ENCODE data around the gene ULK4. TPM values are rescaled to one million over a fixed set of nuclear protein-coding genes. Genes with fewer than 3 reads are reported as not detected.
"Not testable (repeated sequence)": the region's sequence is repeated elsewhere in the genome, so short reads cannot be mapped to it uniquely, and the experiment has no call there.

Gene ULK4
- total and polyA plus RNA-seq, 10 donors: 2.0 to 33.3 (median 12.9) TPM

DNA sequence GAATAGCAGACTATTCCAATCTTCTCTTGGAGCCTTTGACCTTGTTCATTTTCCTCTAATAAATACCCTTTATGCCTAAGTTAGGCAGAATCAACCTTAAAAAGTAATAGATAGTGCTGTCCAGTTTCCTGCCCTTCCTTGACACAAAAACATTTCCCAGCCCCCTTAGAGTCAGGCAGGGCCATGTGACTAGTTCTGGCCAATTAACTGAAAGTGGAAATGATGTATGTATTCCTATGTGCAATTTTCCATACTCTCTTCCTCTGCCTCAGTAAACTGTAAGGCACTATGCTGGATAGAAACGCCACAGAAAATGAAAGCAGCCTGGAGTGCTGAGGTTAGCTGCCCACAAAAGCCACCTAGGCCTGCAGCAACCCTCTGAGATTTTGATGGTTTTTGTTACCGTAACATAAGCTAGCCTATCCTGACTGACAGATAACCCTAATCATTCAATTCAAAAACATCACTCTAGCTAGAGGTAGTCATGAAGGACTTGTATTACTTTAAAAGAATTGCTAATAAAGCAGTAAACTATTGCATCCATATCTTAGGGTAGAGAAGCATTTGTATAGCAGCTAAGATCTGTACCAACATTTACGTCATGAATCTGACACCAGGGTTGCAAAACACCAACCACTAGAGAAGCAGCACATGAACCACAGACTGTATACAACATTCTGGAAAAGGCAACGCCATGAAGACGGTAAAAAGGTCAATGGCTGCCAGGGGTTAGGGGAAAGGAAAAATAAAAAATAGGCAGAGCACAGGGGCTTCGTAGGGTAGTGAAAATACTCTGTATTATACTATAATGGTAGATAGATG lies 112.9 kb downstream of the ULK4 start:
- H3K27ac ChIP-seq: no peak overlapping the region
- 69 to 79% (median 78%) methylated on average over 6 of the region's 6 CpGs for WGBS, 5 donors
- intact Hi-C loops (cut with DNase I; ENCODE audit: low total_unique reads): no loop called here

DNA sequence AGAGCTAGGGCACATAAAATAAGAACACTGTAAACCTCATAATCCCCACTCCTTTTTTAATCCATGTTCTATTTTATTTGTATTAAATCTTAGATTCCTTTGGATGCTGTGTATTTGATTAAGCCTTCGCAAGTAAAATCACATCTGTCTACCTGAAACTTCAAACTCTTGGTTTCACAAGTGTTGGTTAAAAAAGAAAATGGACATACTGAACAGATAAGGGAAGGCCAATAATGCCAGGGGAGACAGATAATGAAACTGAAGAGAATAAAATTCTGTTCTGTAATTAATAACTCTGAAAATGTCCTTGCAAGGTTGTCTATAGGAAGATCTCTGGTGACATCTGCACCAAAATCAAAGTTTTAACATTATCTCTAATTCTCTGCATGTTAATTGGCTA lies 114.2 kb downstream of the ULK4 start:
- Histone ChIP-seq H3K9me3 (peaks cover 0 to 8% (median under 1%) of the 10 kb centered on the region in 8 donors), H3K36me3 (peaks cover 0 to 3% (median 0%) of the 10 kb centered on the region in 6 donors), H3K4me1 (no peaks in the 10 kb centered on the region), H3K27me3 (replicated peaks in 1 of 7) (no peaks in the 10 kb centered on the region), H3K4me3 (no peak overlapping the region), H3K27ac (no peak overlapping the region)
- TF ChIP-seq POLR2AphosphoS5 (IDR thresholded peaks at IDR 0.05) (no peak), POLR2A (IDR thresholded peaks at IDR 0.05) (no peak)
- TF ChIP-seq, protein P1, sequence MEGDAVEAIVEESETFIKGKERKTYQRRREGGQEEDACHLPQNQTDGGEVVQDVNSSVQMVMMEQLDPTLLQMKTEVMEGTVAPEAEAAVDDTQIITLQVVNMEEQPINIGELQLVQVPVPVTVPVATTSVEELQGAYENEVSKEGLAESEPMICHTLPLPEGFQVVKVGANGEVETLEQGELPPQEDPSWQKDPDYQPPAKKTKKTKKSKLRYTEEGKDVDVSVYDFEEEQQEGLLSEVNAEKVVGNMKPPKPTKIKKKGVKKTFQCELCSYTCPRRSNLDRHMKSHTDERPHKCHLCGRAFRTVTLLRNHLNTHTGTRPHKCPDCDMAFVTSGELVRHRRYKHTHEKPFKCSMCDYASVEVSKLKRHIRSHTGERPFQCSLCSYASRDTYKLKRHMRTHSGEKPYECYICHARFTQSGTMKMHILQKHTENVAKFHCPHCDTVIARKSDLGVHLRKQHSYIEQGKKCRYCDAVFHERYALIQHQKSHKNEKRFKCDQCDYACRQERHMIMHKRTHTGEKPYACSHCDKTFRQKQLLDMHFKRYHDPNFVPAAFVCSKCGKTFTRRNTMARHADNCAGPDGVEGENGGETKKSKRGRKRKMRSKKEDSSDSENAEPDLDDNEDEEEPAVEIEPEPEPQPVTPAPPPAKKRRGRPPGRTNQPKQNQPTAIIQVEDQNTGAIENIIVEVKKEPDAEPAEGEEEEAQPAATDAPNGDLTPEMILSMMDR (IDR thresholded peaks at IDR 0.05 in 8 of 11, conservative IDR thresholded peaks at IDR 0.05 in 3 of 11): no peak
- 83 to 89% (median 85%) methylated on average over 1 of the region's 1 CpG for WGBS, 5 donors
- intact Hi-C loops (cut with DNase I; ENCODE audit: low total_unique reads): no loop called here
- no peak for DNase-seq

More for the DNA sequence above, 112.9 kb downstream of the ULK4 start:
- Histone ChIP-seq H3K4me3 (no peak overlapping the region), H3K27me3 (replicated peaks in 1 of 7) (no peaks in the 10 kb centered on the region), H3K36me3 (no peaks in the 10 kb centered on the region), H3K9me3 (peaks cover 0 to 5% (median 0%) of the 10 kb centered on the region in 8 donors), H3K4me1 (no peaks in the 10 kb centered on the region)
- no peak for DNase-seq
- TF ChIP-seq POLR2A (IDR thresholded peaks at IDR 0.05) (no peak), POLR2AphosphoS5 (IDR thresholded peaks at IDR 0.05) (no peak)
- TF ChIP-seq, protein P1 (IDR thresholded peaks at IDR 0.05 in 8 of 11, conservative IDR thresholded peaks at IDR 0.05 in 3 of 11): no peak

DNA sequence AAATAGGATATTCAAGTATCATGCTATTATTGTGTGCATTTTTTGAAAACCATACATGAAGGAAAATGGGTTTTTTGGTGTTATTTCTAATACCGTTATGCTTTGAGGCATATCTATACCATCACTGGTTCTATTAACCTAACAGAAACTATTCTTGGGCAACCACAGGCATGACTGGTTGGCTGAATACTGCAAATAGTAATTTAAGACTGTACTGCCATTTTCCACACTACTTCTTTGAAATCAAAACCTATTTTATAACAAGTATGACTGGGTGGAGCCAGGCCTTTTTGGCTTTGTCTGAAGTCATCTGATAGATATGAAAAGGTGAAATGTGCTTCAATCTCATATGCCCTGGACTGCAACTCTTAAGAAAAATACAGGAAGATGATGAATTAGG lies 115.1 kb downstream of the ULK4 start:
- 71 to 90% (median 81%) methylated on average over 1 of the region's 1 CpG for WGBS, 5 donors
- Histone ChIP-seq H3K4me3 (no peak overlapping the region), H3K27ac (no peak overlapping the region), H3K9me3 (peaks cover 0 to 13% (median 2%) of the 10 kb centered on the region in 8 donors), H3K27me3 (replicated peaks in 1 of 7) (no peaks in the 10 kb centered on the region), H3K36me3 (peaks cover 0 to 3% (median 0%) of the 10 kb centered on the region in 6 donors), H3K4me1 (no peaks in the 10 kb centered on the region)
- TF ChIP-seq POLR2AphosphoS5 (IDR thresholded peaks at IDR 0.05) (no peak), POLR2A (IDR thresholded peaks at IDR 0.05) (no peak)
- TF ChIP-seq, protein P1 (IDR thresholded peaks at IDR 0.05 in 8 of 11, conservative IDR thresholded peaks at IDR 0.05 in 3 of 11): no peak
- intact Hi-C loops (cut with DNase I; ENCODE audit: low total_unique reads): no loop called here
- DNase-seq: no peak

DNA sequence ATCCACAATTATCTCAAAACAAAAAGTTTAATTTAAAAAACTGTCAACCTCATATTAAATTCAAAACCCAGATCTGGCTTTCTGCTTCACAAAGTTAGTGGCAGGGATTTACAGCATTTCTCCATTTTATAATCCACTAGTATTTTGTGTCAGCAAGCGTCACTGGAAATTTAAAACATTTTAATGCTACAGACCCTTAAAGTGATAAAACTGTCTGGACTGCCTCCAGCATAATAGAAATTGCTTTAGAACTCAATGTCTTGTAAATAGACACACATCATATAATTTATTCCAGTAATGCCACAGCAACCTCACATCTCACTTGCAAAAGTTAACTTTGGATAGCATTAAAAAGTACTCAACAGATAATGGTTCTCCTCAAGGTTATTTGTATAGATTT lies 116.1 kb downstream of the ULK4 start:
- Histone ChIP-seq H3K4me1 (no peaks in the 10 kb centered on the region), H3K27ac (no peak overlapping the region), H3K27me3 (replicated peaks in 1 of 7) (no peaks in the 10 kb centered on the region), H3K9me3 (peaks cover 0 to 20% (median 7%) of the 10 kb centered on the region in 8 donors), H3K4me3 (no peak overlapping the region), H3K36me3 (peaks cover 0 to 8% (median 0%) of the 10 kb centered on the region in 6 donors)
- intact Hi-C loops (cut with DNase I; ENCODE audit: low total_unique reads): no loop called here
- 81 to 90% (median 85%) methylated on average over 1 of the region's 1 CpG for WGBS, 5 donors
- TF ChIP-seq POLR2A (IDR thresholded peaks at IDR 0.05): no peak
- TF ChIP-seq POLR2AphosphoS5 (IDR thresholded peaks at IDR 0.05): no peak
- TF ChIP-seq, protein P1 (IDR thresholded peaks at IDR 0.05 in 8 of 11, conservative IDR thresholded peaks at IDR 0.05 in 3 of 11): no peak
- DNase-seq: no peak

DNA sequence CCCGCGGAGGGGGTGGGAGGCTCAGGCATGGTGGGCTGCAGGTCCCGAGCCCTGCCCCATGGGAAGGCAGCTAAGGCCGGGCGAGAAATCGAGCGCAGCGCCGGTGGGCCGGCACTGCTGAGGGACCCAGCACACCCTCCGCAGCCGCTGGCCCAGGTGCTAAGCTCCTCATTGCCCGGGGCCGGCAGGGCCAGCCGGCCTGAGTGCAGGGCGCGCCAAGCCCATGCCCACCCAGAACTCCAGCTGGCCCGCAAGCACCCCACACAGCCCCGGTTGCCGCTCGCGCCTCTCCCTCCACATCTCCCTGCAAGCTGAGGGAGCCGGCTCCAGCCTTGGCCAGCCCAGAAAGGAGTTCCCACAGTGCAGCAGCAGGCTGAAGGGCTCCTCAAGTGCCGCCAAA lies 117.6 kb downstream of the ULK4 start:
- H3K27ac ChIP-seq; H3K4me3 ChIP-seq; H3K36me3 ChIP-seq; DNase-seq; H3K27me3 ChIP-seq (replicated peaks in 1 of 7); intact Hi-C loops (cut with DNase I; ENCODE audit: low total_unique reads); H3K4me1 ChIP-seq: not testable (repeated sequence)
- peaks cover 0 to 30% (median 11%) of the 10 kb centered on the region in 8 donors for H3K9me3 ChIP-seq
- WGBS, 5 donors: 94 to 96% (median 94%) methylated on average over 15 to 24 of the region's 24 CpGs

DNA sequence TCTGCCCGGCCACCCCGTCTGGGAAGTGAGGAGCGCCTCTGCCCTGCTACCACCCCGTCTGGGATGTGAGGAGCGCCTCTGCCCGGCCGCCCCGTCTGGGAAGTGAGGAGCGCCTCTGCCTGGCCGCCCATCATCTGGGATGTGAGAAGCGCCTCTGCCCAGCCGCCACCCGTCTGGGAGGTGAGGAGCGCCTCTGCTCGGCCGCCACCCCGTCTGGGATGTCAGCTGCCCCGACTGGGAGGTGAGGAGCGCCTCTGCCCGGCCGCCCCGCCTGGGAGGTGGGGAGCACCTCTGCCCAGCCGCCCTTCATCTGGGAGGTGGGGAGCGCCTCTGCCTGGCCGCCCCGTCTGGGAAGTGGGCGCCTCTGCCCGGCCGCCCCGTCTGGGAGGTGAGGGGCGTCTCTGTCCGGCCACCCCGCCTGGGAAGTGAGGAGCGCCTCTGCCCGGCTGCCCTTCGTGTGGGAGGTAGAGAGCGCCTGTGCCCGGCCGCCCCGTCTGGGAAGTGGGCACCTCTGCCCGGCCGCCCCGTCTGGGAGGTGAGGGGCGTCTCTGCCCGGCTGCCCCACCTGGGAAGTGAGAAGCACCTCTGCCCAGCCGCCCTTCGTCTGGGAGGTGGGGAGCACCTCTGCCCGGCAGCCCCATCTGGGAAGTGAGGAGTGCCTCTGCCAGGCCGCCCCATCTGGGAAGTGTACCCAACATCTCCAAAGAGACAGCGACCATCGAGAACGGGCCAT lies 120.8 kb downstream of the ULK4 start:
- WGBS, 5 donors: 91 to 97% (median 97%) methylated on average over 24 to 52 of the region's 52 CpGs
- DNase-seq; H3K4me1 ChIP-seq; H3K4me3 ChIP-seq; intact Hi-C loops (cut with DNase I; ENCODE audit: low total_unique reads); H3K27ac ChIP-seq; H3K36me3 ChIP-seq; H3K27me3 ChIP-seq (replicated peaks in 1 of 7): not testable (repeated sequence)
- H3K9me3 ChIP-seq: peaks cover 0 to 30% (median 11%) of the 10 kb centered on the region in 8 donors

Data from spleen (tissue), 11 donors.